Measurements from ENCODE around the gene DDX23. TPM values are rescaled to one million over a fixed set of nuclear protein-coding genes. Genes with fewer than 3 reads are reported as not detected.

The DDX23 gene
- total RNA-seq, 1 experiment from 2014 or later: 37.0 TPM

DNA sequence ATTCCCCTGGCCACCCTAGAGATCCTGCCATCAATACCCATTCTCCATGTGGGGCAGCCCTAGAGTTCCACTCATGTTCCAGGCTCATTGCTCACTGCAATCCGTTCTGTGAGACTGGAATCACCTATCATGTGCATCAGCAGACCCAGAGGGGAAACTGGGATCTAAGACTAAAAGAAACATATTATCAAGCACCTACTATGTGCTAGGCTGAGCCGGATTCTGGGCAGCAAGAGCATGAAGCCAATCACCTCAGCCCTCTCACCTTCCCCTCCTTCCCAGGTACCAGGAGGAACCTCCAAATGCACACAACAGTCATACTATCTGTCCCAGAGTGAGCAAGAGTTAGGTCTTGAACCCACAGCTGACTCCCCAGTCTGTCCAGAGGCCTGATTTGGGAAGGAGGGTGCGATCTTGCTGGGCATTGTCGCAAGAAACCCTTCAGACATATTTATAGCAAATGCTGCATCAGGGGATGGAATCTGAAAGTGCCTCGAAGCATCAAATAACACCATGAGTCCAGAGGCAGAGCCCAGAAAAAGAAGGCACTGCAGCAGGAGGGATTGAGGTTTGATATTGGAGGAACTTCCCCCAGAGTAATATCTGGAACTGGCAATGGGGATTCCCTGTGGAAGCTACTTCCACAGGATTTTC is 40.4 kb downstream of the DDX23 start:
- H3K27me3 ChIP-seq (ENCODE audit: low read length): 0 out of 2 replicates have a peak, but pooled peaks cover 3% of the 10 kb centered on the region
- H3K9me3 ChIP-seq (ENCODE audit: low read length): no peaks in the 10 kb centered on the region
- no peaks in the 10 kb centered on the region for H3K9me2 ChIP-seq (replicated peaks; ENCODE audit: insufficient read depth, low read length)
- H3K4me3 ChIP-seq (ENCODE audit: low read length): no peak overlapping the region
- no peak overlapping the region for H2AFZ ChIP-seq (ENCODE audit: low read length)
- 0 out of 2 replicates have a peak, but pooled peaks cover 1% of the 10 kb centered on the region for H4K20me1 ChIP-seq (ENCODE audit: insufficient read depth, low read depth, low read length)
- no peak overlapping the region for H3K9ac ChIP-seq (ENCODE audit: low read length)
- H3K27ac ChIP-seq (ENCODE audit: low read length): no peak overlapping the region
- H3K79me2 ChIP-seq (ENCODE audit: low read length): no peaks in the 10 kb centered on the region
- peaks cover 26% of the 10 kb centered on the region for H3K4me1 ChIP-seq (ENCODE audit: low read length)
- no peak for DNase-seq
- no peaks in the 10 kb centered on the region for H3K36me3 ChIP-seq (ENCODE audit: insufficient read depth, low read length)
- no peak overlapping the region for H3K4me2 ChIP-seq (ENCODE audit: low read depth, low read length, poor library complexity, severe bottlenecking)

DNA sequence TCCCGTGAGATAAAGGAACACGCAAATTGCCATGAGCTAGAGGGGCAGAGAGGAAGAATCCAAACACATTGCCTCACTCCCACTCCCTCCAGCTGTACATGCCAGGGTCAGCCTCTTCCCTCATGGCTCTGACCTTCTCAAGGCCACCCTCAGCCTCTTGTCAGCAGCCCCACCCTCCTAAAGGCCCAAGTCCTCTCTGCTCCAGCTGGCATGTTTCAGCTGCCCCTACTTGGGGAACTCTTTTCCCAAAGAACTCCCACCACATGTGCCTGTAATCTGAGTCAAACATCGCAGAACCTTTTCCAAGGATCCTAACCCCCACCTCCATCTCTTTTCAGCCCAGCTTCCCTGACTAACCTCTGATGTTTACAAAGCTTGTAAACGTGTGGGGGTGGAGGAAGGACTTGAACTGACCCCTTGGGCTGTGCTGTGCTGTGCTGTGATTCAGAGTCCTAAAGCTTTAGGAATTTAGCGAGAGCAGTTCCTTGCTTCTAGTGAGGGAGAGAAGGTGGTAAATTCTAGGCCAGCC is 41.0 kb downstream of the DDX23 start:
- Histone ChIP-seq H3K79me2 (ENCODE audit: low read length) (no peaks in the 10 kb centered on the region), H3K27me3 (ENCODE audit: low read length) (0 out of 2 replicates have a peak, but pooled peaks cover 3% of the 10 kb centered on the region), H3K9ac (ENCODE audit: low read length) (no peak overlapping the region), H2AFZ (ENCODE audit: low read length) (no peak overlapping the region), H3K4me3 (ENCODE audit: low read length) (no peak overlapping the region), H3K27ac (ENCODE audit: low read length) (no peak overlapping the region), H3K4me1 (ENCODE audit: low read length) (peaks cover 21% of the 10 kb centered on the region), H3K36me3 (ENCODE audit: insufficient read depth, low read length) (no peaks in the 10 kb centered on the region), H3K9me2 (replicated peaks; ENCODE audit: insufficient read depth, low read length) (no peaks in the 10 kb centered on the region), H4K20me1 (ENCODE audit: insufficient read depth, low read depth, low read length) (no peaks in the 10 kb centered on the region), H3K9me3 (ENCODE audit: low read length) (no peaks in the 10 kb centered on the region), H3K4me2 (ENCODE audit: low read depth, low read length, poor library complexity, severe bottlenecking) (no peak overlapping the region)
- no peak for DNase-seq

DNA sequence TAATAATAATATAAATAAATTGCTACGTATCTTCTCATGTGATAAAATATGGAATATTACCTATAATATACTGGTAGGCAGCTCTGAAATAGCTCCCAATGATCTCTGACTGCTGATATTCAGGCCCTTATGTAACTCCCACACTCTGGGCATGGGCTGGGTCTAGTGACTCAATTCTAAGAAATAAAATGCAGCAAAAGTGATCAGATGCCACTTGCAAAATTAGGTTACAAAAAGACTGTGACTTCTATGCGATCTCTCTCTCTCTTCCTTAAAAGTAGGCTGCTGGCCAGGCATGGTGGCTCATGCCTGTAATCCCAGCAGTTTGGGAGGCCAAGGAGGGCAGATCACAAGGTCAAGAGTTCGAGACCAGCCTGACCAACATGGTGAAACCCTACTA is 44.0 kb downstream of the DDX23 start:
- H3K36me3 ChIP-seq (ENCODE audit: insufficient read depth, low read length): no peaks in the 10 kb centered on the region
- no peaks in the 10 kb centered on the region for H3K4me1 ChIP-seq (ENCODE audit: low read length)
- no peak overlapping the region for H3K27ac ChIP-seq (ENCODE audit: low read length)
- no peaks in the 10 kb centered on the region for H3K27me3 ChIP-seq (ENCODE audit: low read length)
- H3K79me2 ChIP-seq (ENCODE audit: low read length): no peaks in the 10 kb centered on the region
- no peak overlapping the region for H3K4me3 ChIP-seq (ENCODE audit: low read length)
- no peak overlapping the region for H3K9ac ChIP-seq (ENCODE audit: low read length)
- H3K9me3 ChIP-seq (ENCODE audit: low read length): no peaks in the 10 kb centered on the region
- H3K4me2 ChIP-seq (ENCODE audit: low read depth, low read length, poor library complexity, severe bottlenecking): no peak overlapping the region
- DNase-seq: no peak
- H4K20me1 ChIP-seq (ENCODE audit: insufficient read depth, low read depth, low read length): no peaks in the 10 kb centered on the region
- H2AFZ ChIP-seq (ENCODE audit: low read length): no peak overlapping the region
- H3K9me2 ChIP-seq (replicated peaks; ENCODE audit: insufficient read depth, low read length): no peaks in the 10 kb centered on the region

DNA sequence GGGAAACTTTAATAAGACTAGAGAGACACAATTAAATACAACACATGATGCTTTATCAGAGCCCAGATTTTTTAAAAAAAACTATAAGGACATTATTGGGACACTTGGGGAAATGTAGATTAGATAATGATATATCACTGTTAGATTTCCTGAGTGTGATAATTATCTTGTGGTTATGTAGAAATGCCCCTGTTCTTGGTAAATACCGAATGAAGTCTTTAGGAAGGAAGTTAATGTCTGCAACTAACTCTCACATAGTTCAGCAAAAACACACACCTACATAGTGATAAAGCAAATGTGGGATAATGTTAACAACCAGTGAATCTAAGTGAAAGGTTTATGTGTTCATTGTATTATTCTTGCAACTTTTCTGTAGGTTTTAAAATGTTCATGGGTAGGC is 48.3 kb downstream of the DDX23 start:
- H3K79me2 ChIP-seq (ENCODE audit: low read length): no peaks in the 10 kb centered on the region
- no peak overlapping the region for H2AFZ ChIP-seq (ENCODE audit: low read length)
- no peaks in the 10 kb centered on the region for H3K9me2 ChIP-seq (replicated peaks; ENCODE audit: insufficient read depth, low read length)
- no peaks in the 10 kb centered on the region for H3K36me3 ChIP-seq (ENCODE audit: insufficient read depth, low read length)
- H3K9me3 ChIP-seq (ENCODE audit: low read length): no peaks in the 10 kb centered on the region
- no peak overlapping the region for H3K9ac ChIP-seq (ENCODE audit: low read length)
- H3K4me1 ChIP-seq (ENCODE audit: low read length): no peaks in the 10 kb centered on the region
- no peak overlapping the region for H3K27ac ChIP-seq (ENCODE audit: low read length)
- H3K4me2 ChIP-seq (ENCODE audit: low read depth, low read length, poor library complexity, severe bottlenecking): no peak overlapping the region
- H3K27me3 ChIP-seq (ENCODE audit: low read length): no peaks in the 10 kb centered on the region
- no peak for DNase-seq
- no peaks in the 10 kb centered on the region for H4K20me1 ChIP-seq (ENCODE audit: insufficient read depth, low read depth, low read length)
- no peak overlapping the region for H3K4me3 ChIP-seq (ENCODE audit: low read length)

GRCh38 chr12:48800971-48801370 is 51.0 kb downstream of the DDX23 start:
- no peak overlapping the region for H3K9ac ChIP-seq (ENCODE audit: low read length)
- H3K27ac ChIP-seq (ENCODE audit: low read length): no peak overlapping the region
- no peak for DNase-seq
- no peak overlapping the region for H3K4me3 ChIP-seq (ENCODE audit: low read length)
- H3K79me2 ChIP-seq (ENCODE audit: low read length): no peaks in the 10 kb centered on the region
- no peaks in the 10 kb centered on the region for H3K36me3 ChIP-seq (ENCODE audit: insufficient read depth, low read length)
- no peaks in the 10 kb centered on the region for H3K27me3 ChIP-seq (ENCODE audit: low read length)
- H3K4me2 ChIP-seq (ENCODE audit: low read depth, low read length, poor library complexity, severe bottlenecking): no peak overlapping the region
- no peaks in the 10 kb centered on the region for H4K20me1 ChIP-seq (ENCODE audit: insufficient read depth, low read depth, low read length)
- H3K4me1 ChIP-seq (ENCODE audit: low read length): no peaks in the 10 kb centered on the region
- H3K9me3 ChIP-seq (ENCODE audit: low read length): no peaks in the 10 kb centered on the region
- H2AFZ ChIP-seq (ENCODE audit: low read length): no peak overlapping the region
- H3K9me2 ChIP-seq (replicated peaks; ENCODE audit: insufficient read depth, low read length): no peaks in the 10 kb centered on the region

DNA sequence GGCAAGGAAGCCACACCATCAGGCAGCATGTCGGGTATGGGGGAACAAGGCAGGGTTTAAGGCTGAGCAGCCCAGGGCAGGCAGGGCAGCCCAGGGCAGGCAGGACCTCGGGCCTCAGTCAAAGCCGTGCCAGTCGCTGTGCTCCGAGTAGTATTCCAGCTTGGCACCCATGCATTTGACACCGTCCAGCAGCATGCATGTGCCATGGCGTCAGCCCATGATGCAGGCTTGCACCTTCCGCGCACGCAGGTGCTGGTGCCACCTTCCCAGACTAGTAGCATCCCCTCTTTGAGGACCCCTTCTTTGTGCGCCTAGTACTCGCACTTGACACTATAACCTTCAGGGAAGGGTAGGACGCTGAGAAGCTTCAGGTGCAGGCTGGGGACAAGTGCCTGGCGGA is 51.5 kb downstream of the DDX23 start:
- H3K27me3 ChIP-seq (ENCODE audit: low read length): no peaks in the 10 kb centered on the region
- H3K79me2 ChIP-seq (ENCODE audit: low read length): no peaks in the 10 kb centered on the region
- no peaks in the 10 kb centered on the region for H3K4me1 ChIP-seq (ENCODE audit: low read length)
- H4K20me1 ChIP-seq (ENCODE audit: insufficient read depth, low read depth, low read length): no peaks in the 10 kb centered on the region
- DNase-seq: no peak
- no peaks in the 10 kb centered on the region for H3K36me3 ChIP-seq (ENCODE audit: insufficient read depth, low read length)
- no peak overlapping the region for H3K27ac ChIP-seq (ENCODE audit: low read length)
- H2AFZ ChIP-seq (ENCODE audit: low read length): no peak overlapping the region
- no peaks in the 10 kb centered on the region for H3K9me2 ChIP-seq (replicated peaks; ENCODE audit: insufficient read depth, low read length)
- no peak overlapping the region for H3K9ac ChIP-seq (ENCODE audit: low read length)
- H3K4me2 ChIP-seq (ENCODE audit: low read depth, low read length, poor library complexity, severe bottlenecking): no peak overlapping the region
- no peak overlapping the region for H3K4me3 ChIP-seq (ENCODE audit: low read length)
- no peaks in the 10 kb centered on the region for H3K9me3 ChIP-seq (ENCODE audit: low read length)

DNA sequence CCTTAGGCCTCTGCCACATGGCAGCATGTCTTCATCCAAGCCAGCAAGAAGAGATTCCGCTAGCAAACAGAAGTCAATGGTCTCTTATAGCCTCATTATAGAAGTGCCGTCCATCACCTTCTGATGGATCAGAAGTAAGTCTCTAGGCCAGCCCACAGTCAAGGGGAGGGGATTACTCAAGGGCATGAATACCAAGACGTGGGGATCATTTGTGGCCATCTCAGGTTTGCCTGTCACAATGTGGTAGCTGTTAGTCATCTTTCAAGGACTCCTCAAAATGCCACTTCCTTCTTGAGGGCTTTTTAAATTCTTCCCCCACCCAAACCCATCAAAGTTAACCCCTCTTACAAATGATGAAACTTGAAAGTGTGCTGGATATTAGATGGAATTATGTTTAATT is 55.0 kb downstream of the DDX23 start:
- no peaks in the 10 kb centered on the region for H3K79me2 ChIP-seq (ENCODE audit: low read length)
- H3K9me2 ChIP-seq (replicated peaks; ENCODE audit: insufficient read depth, low read length): no peaks in the 10 kb centered on the region
- no peak for DNase-seq
- H2AFZ ChIP-seq (ENCODE audit: low read length): no peak overlapping the region
- no peaks in the 10 kb centered on the region for H4K20me1 ChIP-seq (ENCODE audit: insufficient read depth, low read depth, low read length)
- H3K9me3 ChIP-seq (ENCODE audit: low read length): no peaks in the 10 kb centered on the region
- H3K4me2 ChIP-seq (ENCODE audit: low read depth, low read length, poor library complexity, severe bottlenecking): no peak overlapping the region
- no peak overlapping the region for H3K27ac ChIP-seq (ENCODE audit: low read length)
- no peaks in the 10 kb centered on the region for H3K27me3 ChIP-seq (ENCODE audit: low read length)
- H3K4me1 ChIP-seq (ENCODE audit: low read length): peaks cover 6% of the 10 kb centered on the region; the same call in 1 of the 2 replicates
- no peaks in the 10 kb centered on the region for H3K36me3 ChIP-seq (ENCODE audit: insufficient read depth, low read length)
- no peak overlapping the region for H3K9ac ChIP-seq (ENCODE audit: low read length)
- no peak overlapping the region for H3K4me3 ChIP-seq (ENCODE audit: low read length)

DNA sequence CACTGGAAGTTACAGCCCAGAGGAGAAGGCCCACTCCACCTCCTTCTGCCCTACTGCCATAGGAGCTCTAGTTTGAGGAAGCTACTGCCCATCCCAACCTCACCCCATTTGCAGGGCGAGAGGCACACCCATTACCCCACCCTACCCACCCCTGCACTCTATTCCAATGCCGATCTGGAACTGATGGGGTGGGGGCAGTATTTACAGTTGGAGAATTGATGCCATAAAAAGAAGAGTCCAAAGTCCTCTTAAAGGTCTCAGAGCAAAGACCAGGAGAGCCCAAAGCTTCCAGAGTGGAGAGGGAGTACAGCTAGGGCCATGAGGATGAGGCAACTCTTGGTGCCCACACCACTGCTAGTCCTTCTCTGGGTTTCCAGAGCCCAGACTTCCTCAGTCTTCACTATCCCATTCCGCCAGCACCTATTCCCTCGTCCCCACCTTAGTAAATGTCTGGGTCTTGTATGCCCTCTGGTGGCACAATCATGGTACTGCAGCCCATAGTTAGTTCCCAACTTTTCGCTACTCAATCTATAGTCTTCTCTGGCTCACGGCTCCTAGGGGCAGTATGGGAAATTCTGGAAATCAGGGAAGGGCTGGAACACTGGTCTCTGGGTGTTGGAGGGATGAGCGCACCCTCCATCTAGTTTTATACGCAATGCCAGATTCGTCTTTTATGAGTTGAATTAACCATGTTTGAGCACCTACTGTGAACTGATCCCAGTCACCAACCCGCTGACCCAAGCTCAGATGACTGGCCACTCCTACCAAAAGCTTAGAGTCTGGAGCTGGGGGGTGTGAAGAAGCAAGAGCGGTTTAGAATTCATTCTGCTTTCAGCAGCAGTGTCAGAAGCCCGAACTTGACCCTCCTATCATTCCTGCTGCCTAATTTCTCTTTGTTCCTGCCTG is 56.2 kb downstream of the DDX23 start:
- H3K9me3 ChIP-seq (ENCODE audit: low read length): no peaks in the 10 kb centered on the region
- H3K9ac ChIP-seq (ENCODE audit: low read length): no peak overlapping the region
- H3K79me2 ChIP-seq (ENCODE audit: low read length): no peaks in the 10 kb centered on the region
- no peaks in the 10 kb centered on the region for H4K20me1 ChIP-seq (ENCODE audit: insufficient read depth, low read depth, low read length)
- no peaks in the 10 kb centered on the region for H3K9me2 ChIP-seq (replicated peaks; ENCODE audit: insufficient read depth, low read length)
- no peaks in the 10 kb centered on the region for H3K36me3 ChIP-seq (ENCODE audit: insufficient read depth, low read length)
- no peak overlapping the region for H3K27ac ChIP-seq (ENCODE audit: low read length)
- no peak overlapping the region for H3K4me3 ChIP-seq (ENCODE audit: low read length)
- H3K27me3 ChIP-seq (ENCODE audit: low read length): no peaks in the 10 kb centered on the region
- H3K4me1 ChIP-seq (ENCODE audit: low read length): peaks cover 6% of the 10 kb centered on the region; the same call in 1 of the 2 replicates
- peak; percentile 79 for DNase-seq
- H3K4me2 ChIP-seq (ENCODE audit: low read depth, low read length, poor library complexity, severe bottlenecking): no peak overlapping the region
- H2AFZ ChIP-seq (ENCODE audit: low read length): no peak overlapping the region

Data from Karpas-422 (cell line).